HG03520 (cell line): ENCODE data around the gene CERT1.

Experiments
- ATAC-seq: cut with Tn5 transposase; IDR thresholded peaks from one replicate; pipeline ENCODE4 v1.9.1; 2021; ENCODE audit warnings: mild to moderate bottlenecking, moderate library complexity; ENCODE audit not compliant: unreplicated experiment

CERT1 gene

GRCh38 chr5:75412111-75412990 lies 99.1 kb downstream of the CERT1 start:
- ATAC-seq: no peak

- no peak for ATAC-seq
Measured at GRCh38 chr5:75405296-75405695, 106.1 kb downstream of the CERT1 start.

GRCh38 chr5:75395277-75395676 lies 116.2 kb downstream of the CERT1 start:
- ATAC-seq: no peak

- no peak for ATAC-seq
Measured at GRCh38 chr5:75389430-75389829, 122.0 kb downstream of the CERT1 start.

- no peak for ATAC-seq
Measured at GRCh38 chr5:75387806-75388205, 123.6 kb downstream of the CERT1 start.

GRCh38 chr5:75384218-75384617 lies 127.2 kb downstream of the CERT1 start:
- ATAC-seq: no peak

- no peak for ATAC-seq
Measured at GRCh38 chr5:75381456-75381855, 130.0 kb downstream of the CERT1 start.

- ATAC-seq: no peak
Measured at GRCh38 chr5:75380099-75380498, 131.3 kb downstream of the CERT1 start.

GRCh38 chr5:75375414-75375813 lies 136.0 kb downstream of the CERT1 start:
- ATAC-seq: no peak

GRCh38 chr5:75374394-75374814 lies 137.0 kb downstream of the CERT1 start:
- ATAC-seq: no peak

- ATAC-seq: no peak
Measured at GRCh38 chr5:75373862-75374261, 137.6 kb downstream of the CERT1 start.

- no peak for ATAC-seq
Measured at GRCh38 chr5:75368391-75368790, 143.0 kb downstream of the CERT1 start.

- no peak for ATAC-seq
Measured at GRCh38 chr5:75367401-75367800, 144.0 kb downstream of the CERT1 start.

- ATAC-seq: peak; percentile 65
Measured at GRCh38 chr5:75366787-75367186, 144.6 kb downstream of the CERT1 start.

- no peak for ATAC-seq
Measured at GRCh38 chr5:75365740-75366139, 145.7 kb downstream of the CERT1 start.

GRCh38 chr5:75364571-75365280 lies 146.7 kb downstream of the CERT1 start:
- no peak for ATAC-seq

- no peak for ATAC-seq
Measured at GRCh38 chr5:75363726-75364495, 147.5 kb downstream of the CERT1 start.

GRCh38 chr5:75363111-75363510 lies 148.3 kb downstream of the CERT1 start:
- no peak for ATAC-seq

GRCh38 chr5:75362474-75362975 lies 148.9 kb downstream of the CERT1 start:
- no peak for ATAC-seq

- ATAC-seq: no peak
Measured at GRCh38 chr5:75361310-75361709, 150.1 kb downstream of the CERT1 start.

GRCh38 chr5:75358117-75358516 lies 153.3 kb downstream of the CERT1 start:
- no peak for ATAC-seq
